IMR-90 (cell line): ENCODE measurements around the gene TRAPPC4. TPM values are rescaled to one million over a fixed set of nuclear protein-coding genes. Genes with fewer than 3 reads are reported as not detected.

Source experiments
- ATAC-seq: fragments of 200-7000 bp; cut with Tn5 transposase; 2 replicates; pipeline ENCODE4 v1.9.1; 2020; ENCODE audit warnings: low read depth, mild to moderate bottlenecking, moderate library complexity
- BruUV-seq: library from RNA; stranded (reverse); fragments of 400-500 nt; replicated peaks from 2 replicates; lab custom pipeline; 2021; lab: Mats Ljungman, UMichigan
- CTCF ChIA-PET: fragments of 300-600 bp; formaldehyde crosslinking; extraction: SDS; loops from one replicate; lab custom pipeline; 2021; ENCODE audit warnings: antibody characterized with exemption; lab: Yijun Ruan, JAX
- POLR2A ChIA-PET: fragments of 300-600 bp; sonication (Branson Sonifier 250); formaldehyde crosslinking; loops from one replicate; lab custom pipeline; 2022; ENCODE audit warnings: antibody characterized with exemption; ENCODE audit not compliant: unreplicated experiment; lab: Charles Lee
- DNase-seq: peaks from one replicate; pipeline ENCODE4 v3.0.0; 2013
- H2AFZ ChIP-seq: replicated peaks from 2 replicates; pipeline ENCODE3; 2013; ENCODE audit warnings: low read length, mild to moderate bottlenecking; ENCODE audit not compliant: poor library complexity
- H2AK5ac ChIP-seq: 2 replicates; pipeline ENCODE4 v1.6.1; 2013; ENCODE audit warnings: low read depth, low read length, inconsistent platforms
- H2AK9ac ChIP-seq: replicated peaks from 2 replicates; pipeline ENCODE3; 2013; ENCODE audit warnings: mild to moderate bottlenecking, low read depth, low read length, moderate library complexity; ENCODE audit not compliant: poor library complexity
- H2BK120ac ChIP-seq: 2 replicates; pipeline ENCODE4 v1.6.1; 2013; ENCODE audit warnings: low read depth, low read length, inconsistent platforms
- H2BK15ac ChIP-seq: 3 replicates; pipeline ENCODE4 v1.6.1; 2013; ENCODE audit warnings: low read depth, low read length, inconsistent platforms
- H2BK20ac ChIP-seq: 2 replicates; pipeline ENCODE4 v1.6.1; 2013; ENCODE audit warnings: low read depth, mild to moderate bottlenecking, inconsistent platforms, low read length, moderate library complexity
- H2BK5ac ChIP-seq: 2 replicates; pipeline ENCODE4 v1.6.1; 2013; ENCODE audit warnings: mild to moderate bottlenecking, low read depth, low read length, inconsistent platforms; ENCODE audit not compliant: poor library complexity, severe bottlenecking
- H3K14ac ChIP-seq: replicated peaks from 2 replicates; pipeline ENCODE4 v1.6.1; 2013; ENCODE audit warnings: low read depth, low read length, inconsistent platforms
- H3K18ac ChIP-seq: 2 replicates; pipeline ENCODE4 v1.6.1; 2013; ENCODE audit warnings: low read depth, low read length, control low read depth
- H3K23ac ChIP-seq: 2 replicates; pipeline ENCODE4 v1.6.1; 2013; ENCODE audit warnings: low read depth, low read length, inconsistent platforms
- H3K27ac ChIP-seq: 2 replicates; pipeline ENCODE4 v1.5.1; 2013; ENCODE audit warnings: mild to moderate bottlenecking, control low read depth, low read length; ENCODE audit not compliant: insufficient read depth
- H3K27me3 ChIP-seq: 2 replicates; pipeline ENCODE4 v1.6.1; 2013; ENCODE audit warnings: low read length; ENCODE audit not compliant: control insufficient read depth, insufficient read depth
- H3K36me3 ChIP-seq: 2 replicates; pipeline ENCODE4 v1.6.1; 2013; ENCODE audit warnings: low read length, mixed read lengths; ENCODE audit not compliant: control insufficient read depth, insufficient read depth
- H3K4ac ChIP-seq: 2 replicates; pipeline ENCODE4 v1.6.1; 2013; ENCODE audit warnings: low read depth, low read length, inconsistent platforms
- H3K4me1 ChIP-seq: 2 replicates; pipeline ENCODE4 v1.6.1; 2013; ENCODE audit warnings: low read length, mixed read lengths; ENCODE audit not compliant: control insufficient read depth, insufficient read depth
- H3K4me2 ChIP-seq: 2 replicates; pipeline ENCODE4 v1.6.1; 2013; ENCODE audit warnings: low read depth, mild to moderate bottlenecking, control low read depth, low read length, moderate library complexity
- H3K4me3 ChIP-seq: 2 replicates; pipeline ENCODE4 v1.5.1; 2013; ENCODE audit warnings: low read depth, mild to moderate bottlenecking, control low read depth, low read length, moderate library complexity; ENCODE audit not compliant: insufficient read depth
- H3K56ac ChIP-seq: 2 replicates; pipeline ENCODE4 v1.6.1; 2013; ENCODE audit warnings: low read length, inconsistent platforms; ENCODE audit not compliant: insufficient read depth; ENCODE audit errors: extremely low read depth
- H3K79me1 ChIP-seq, 2 experiments: 2 replicates each; pipeline ENCODE4 v1.6.1; 2013; ENCODE audit warnings: low read length in 2 of 2, inconsistent platforms in 1 of 2, low read depth in 1 of 2
- H3K9ac ChIP-seq: 2 replicates; pipeline ENCODE4 v1.6.1; 2013; ENCODE audit warnings: low read depth, low read length, control low read depth
- H3K9me1 ChIP-seq: 2 replicates; pipeline ENCODE4 v1.6.1; 2013; ENCODE audit warnings: low read length, inconsistent platforms; ENCODE audit not compliant: insufficient read depth
- H3K9me3 ChIP-seq: 2 replicates; pipeline ENCODE4 v1.6.1; 2013; ENCODE audit warnings: low read length; ENCODE audit not compliant: control insufficient read depth, insufficient read depth
- H4K20me1 ChIP-seq: 2 replicates; pipeline ENCODE4 v1.6.1; 2013; ENCODE audit warnings: low read length, inconsistent platforms; ENCODE audit not compliant: insufficient read depth
- H4K5ac ChIP-seq: 2 replicates; pipeline ENCODE4 v1.6.1; 2013; ENCODE audit warnings: mild to moderate bottlenecking, low read depth, low read length, control low read depth
- H4K8ac ChIP-seq, 2 experiments: 2 replicates each; pipeline ENCODE4 v1.6.1; 2013; ENCODE audit warnings: low read depth in 2 of 2, low read length in 2 of 2, control low read depth in 1 of 2, inconsistent platforms in 1 of 2
- H4K91ac ChIP-seq: 2 replicates; pipeline ENCODE4 v1.6.1; 2013; ENCODE audit warnings: low read depth, low read length, inconsistent platforms; ENCODE audit not compliant: insufficient read depth
- WGBS, 2 experiments: methylation state at CpG; one replicate each; pipeline versions ENCODE4 v1.1.5 to v1.1.7; 2013; ENCODE audit warnings: missing lambda C conversion rate in 2 of 2; ENCODE audit not compliant: insufficient read length in 1 of 2; ENCODE audit errors: extremely low coverage in 2 of 2; 5-methylcytosine and 5-hydroxymethylcytosine counted together
- dilution Hi-C: fragments of 300-500 bp; cut with HindIII; formaldehyde crosslinking; loops from one replicate; pipeline ENCODE4 v1.14.3; 2018; ENCODE audit warnings: low sequenced_read_pairs; ENCODE audit not compliant: unreplicated experiment
- in situ Hi-C: fragments of 300-500 bp; cut with MboI; formaldehyde crosslinking; loops from 3 replicates; pipeline ENCODE4 v1.14.3; 2019; ENCODE audit warnings: low sequenced_read_pairs, inconsistent platforms, mixed read lengths
- intact Hi-C: fragments of 100-400 bp; cut with micrococcal nuclease; formaldehyde crosslinking; loops from 2 replicates; pipeline ENCODE4 v1.10.0; 2022
- polyA plus RNA-seq, 3 experiments: library from polyadenylated mRNA; depleted of rRNA; stranded (reverse); fragments of >200 nt; gene quantifications; 2 replicates each; pipeline ENCODE4 v1.2.3, GENCODE V29; 2012; ENCODE audit warnings: low replicate concordance in 1 of 3
- total RNA-seq: library from RNA; depleted of rRNA; stranded (reverse); fragments of >200 nt; gene quantifications from 2 replicates; pipeline ENCODE4 v1.2.3, GENCODE V29; 2012
- TF ChIP-seq, protein P1 (sequence below): conservative IDR thresholded peaks from 2 replicates; pipeline ENCODE4 v1.5.1; 2012; ENCODE audit warnings: mild to moderate bottlenecking, low read depth, low read length, improper control_type of control experiment

The TRAPPC4 gene
- total and polyA plus RNA-seq, 2 of the 4 experiments (the other 2 are of a cell fraction) = 102 to 162 TPM

- Histone ChIP-seq H2BK5ac (no peak overlapping the region), H2AK5ac (no peak overlapping the region), H2AK9ac (no peak overlapping the region), H3K9me3 (no peaks in the 10 kb centered on the region), H2BK120ac (no peak overlapping the region), H3K18ac (no peak overlapping the region), H2BK15ac (no peak overlapping the region), H4K8ac (no peak overlapping the region), H3K14ac (no peak overlapping the region), H4K20me1 (0 out of 2 replicates have a peak, but pooled peaks cover 5% of the 10 kb centered on the region), H3K27me3 (no peaks in the 10 kb centered on the region), H3K9me1 (peaks cover 9% of the 10 kb centered on the region), H3K27ac (no peak overlapping the region), H4K5ac (no peak overlapping the region), H3K9ac (no peak overlapping the region), H3K36me3 (peaks cover 50% of the 10 kb centered on the region), H3K79me1 (peaks cover 17 to 51% of the 10 kb centered on the region in 2 experiments), H2BK20ac (no peak overlapping the region), H3K4me1 (peaks cover 4% of the 10 kb centered on the region; the same call in 1 of the 2 replicates), H3K4me3 (no peak overlapping the region), H3K56ac (no peak overlapping the region), H3K4me2 (no peak overlapping the region), H2AFZ (no peak overlapping the region), H4K91ac (no peak overlapping the region), H3K4ac (no peak overlapping the region), H3K23ac (no peak overlapping the region)
- intact Hi-C loops = no loop called here
- 95% methylated on average over 7 of the region's 10 CpGs; no CpG with 5 or more reads in 1 of the 2 experiments for WGBS, 2 experiments
- BruUV-seq = no TSS peak
- DNase-seq (no peak), ATAC-seq (no peak)
- CTCF ChIA-PET = no interaction called here
- TF ChIP-seq, protein P1, sequence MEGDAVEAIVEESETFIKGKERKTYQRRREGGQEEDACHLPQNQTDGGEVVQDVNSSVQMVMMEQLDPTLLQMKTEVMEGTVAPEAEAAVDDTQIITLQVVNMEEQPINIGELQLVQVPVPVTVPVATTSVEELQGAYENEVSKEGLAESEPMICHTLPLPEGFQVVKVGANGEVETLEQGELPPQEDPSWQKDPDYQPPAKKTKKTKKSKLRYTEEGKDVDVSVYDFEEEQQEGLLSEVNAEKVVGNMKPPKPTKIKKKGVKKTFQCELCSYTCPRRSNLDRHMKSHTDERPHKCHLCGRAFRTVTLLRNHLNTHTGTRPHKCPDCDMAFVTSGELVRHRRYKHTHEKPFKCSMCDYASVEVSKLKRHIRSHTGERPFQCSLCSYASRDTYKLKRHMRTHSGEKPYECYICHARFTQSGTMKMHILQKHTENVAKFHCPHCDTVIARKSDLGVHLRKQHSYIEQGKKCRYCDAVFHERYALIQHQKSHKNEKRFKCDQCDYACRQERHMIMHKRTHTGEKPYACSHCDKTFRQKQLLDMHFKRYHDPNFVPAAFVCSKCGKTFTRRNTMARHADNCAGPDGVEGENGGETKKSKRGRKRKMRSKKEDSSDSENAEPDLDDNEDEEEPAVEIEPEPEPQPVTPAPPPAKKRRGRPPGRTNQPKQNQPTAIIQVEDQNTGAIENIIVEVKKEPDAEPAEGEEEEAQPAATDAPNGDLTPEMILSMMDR = no peak
- in situ Hi-C loops = no loop called here
- dilution Hi-C loops = no loop called here
- POLR2A ChIA-PET = no interaction called here
Measured at GRCh38 chr11:119054418-119054817, 35.9 kb downstream of the TRAPPC4 start.
